Fibroblast of mammary gland (primary cell): ENCODE results near the gene LETM1.

Source experiments
- DNase-seq: peaks from one replicate; pipeline ENCODE4 v3.0.0-alpha.2; 2010; ENCODE audit warnings: low read depth
- H3K4me3 ChIP-seq: 2 replicates; pipeline ENCODE4 v1.5.1; 2011; ENCODE audit warnings: low read depth, mild to moderate bottlenecking, low read length, moderate library complexity; ENCODE audit not compliant: control insufficient read depth
- TF ChIP-seq, protein P1 (sequence below): conservative IDR thresholded peaks from 2 replicates; pipeline ENCODE4 v1.5.1; 2011; ENCODE audit warnings: low read depth, low read length, inconsistent platforms; ENCODE audit not compliant: control insufficient read depth, insufficient read depth

The LETM1 gene

DNA sequence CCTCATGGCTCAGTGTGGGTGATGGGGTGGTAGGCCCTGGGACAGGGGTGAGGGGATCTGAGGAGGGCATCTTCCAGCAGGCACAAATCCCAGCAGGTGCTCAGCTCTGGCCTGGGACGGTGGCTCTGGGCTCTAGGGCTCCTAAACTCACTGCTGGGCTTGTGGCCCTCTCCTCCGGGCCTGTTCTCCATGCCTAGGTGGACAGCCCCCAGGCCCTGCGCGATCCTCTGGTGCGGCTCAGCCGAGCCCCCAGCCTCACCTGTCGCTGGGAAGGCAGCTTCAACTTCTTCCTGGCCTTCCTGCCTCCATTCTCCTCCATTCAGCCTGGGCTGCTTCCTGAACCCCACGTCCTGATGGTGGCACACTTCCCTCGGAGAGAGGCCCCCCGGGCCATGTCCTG, 82.2 kb downstream of the LETM1 start:
- H3K4me3 ChIP-seq = no peak overlapping the region
- no peak for DNase-seq
- TF ChIP-seq, protein P1, sequence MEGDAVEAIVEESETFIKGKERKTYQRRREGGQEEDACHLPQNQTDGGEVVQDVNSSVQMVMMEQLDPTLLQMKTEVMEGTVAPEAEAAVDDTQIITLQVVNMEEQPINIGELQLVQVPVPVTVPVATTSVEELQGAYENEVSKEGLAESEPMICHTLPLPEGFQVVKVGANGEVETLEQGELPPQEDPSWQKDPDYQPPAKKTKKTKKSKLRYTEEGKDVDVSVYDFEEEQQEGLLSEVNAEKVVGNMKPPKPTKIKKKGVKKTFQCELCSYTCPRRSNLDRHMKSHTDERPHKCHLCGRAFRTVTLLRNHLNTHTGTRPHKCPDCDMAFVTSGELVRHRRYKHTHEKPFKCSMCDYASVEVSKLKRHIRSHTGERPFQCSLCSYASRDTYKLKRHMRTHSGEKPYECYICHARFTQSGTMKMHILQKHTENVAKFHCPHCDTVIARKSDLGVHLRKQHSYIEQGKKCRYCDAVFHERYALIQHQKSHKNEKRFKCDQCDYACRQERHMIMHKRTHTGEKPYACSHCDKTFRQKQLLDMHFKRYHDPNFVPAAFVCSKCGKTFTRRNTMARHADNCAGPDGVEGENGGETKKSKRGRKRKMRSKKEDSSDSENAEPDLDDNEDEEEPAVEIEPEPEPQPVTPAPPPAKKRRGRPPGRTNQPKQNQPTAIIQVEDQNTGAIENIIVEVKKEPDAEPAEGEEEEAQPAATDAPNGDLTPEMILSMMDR = no peak

DNA sequence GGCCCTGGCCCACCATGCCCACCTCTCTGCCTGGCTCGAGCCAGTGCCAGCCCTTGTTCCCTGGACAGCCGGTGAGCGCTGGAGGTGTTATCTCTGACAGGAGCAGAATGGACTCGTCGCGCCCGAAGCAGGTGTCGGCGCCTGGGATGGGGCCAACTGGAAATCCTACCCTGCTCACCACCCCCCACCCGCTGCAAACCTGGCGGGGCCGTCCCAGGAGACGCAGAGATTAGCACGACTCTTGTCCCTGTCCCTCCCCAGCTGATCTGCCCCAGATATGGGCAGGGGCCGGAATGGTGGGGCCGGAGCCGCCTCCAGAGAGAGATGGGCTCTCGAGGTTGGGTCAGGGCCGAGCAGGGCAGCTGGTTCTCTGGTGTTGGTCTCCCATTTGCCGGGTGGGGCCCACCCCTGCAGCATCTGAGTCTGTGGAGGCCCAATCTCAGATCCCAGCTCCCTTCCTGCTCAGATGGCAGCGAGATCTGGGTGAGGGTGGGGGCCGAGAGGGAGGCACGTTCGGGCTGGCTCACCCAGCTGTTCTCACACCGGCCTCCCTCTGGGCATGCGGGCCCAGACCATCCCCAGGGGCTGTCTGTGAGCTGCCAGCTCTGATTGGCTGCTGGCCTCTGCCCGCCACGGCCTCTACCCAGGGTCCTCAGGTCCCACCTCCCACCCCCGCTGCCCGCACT, 83.0 kb downstream of the LETM1 start:
- TF ChIP-seq, protein P1 = no peak
- H3K4me3 ChIP-seq = no peak overlapping the region
- no peak for DNase-seq

GRCh38 chr4:1771555-1772305, 84.2 kb downstream of the LETM1 start:
- no peak for DNase-seq
- TF ChIP-seq, protein P1 = no peak
- no peak overlapping the region for H3K4me3 ChIP-seq

DNA sequence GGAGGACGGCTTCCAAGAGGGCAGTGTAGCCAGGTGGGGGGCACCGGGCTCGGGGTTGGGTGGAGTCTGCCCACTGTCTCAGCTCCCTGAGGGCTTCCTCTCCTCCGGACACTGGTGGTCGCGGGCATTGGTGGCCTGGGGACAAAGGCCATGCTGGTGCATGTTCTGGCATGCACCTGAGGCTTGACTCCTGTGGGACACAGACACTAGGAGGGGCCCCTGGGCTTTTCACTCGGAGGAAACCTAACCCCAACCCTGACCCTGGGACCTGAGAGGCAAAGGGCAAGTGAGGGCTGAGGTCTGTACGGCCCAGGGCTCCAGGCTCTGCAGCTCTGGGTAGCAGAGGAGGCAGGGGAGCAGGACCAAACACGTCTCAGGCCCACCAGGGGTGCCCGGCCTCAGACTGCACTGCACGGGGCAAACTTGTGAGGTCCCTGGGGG, 85.1 kb downstream of the LETM1 start:
- H3K4me3 ChIP-seq = no peak overlapping the region
- no peak for DNase-seq
- TF ChIP-seq, protein P1 = no peak

DNA sequence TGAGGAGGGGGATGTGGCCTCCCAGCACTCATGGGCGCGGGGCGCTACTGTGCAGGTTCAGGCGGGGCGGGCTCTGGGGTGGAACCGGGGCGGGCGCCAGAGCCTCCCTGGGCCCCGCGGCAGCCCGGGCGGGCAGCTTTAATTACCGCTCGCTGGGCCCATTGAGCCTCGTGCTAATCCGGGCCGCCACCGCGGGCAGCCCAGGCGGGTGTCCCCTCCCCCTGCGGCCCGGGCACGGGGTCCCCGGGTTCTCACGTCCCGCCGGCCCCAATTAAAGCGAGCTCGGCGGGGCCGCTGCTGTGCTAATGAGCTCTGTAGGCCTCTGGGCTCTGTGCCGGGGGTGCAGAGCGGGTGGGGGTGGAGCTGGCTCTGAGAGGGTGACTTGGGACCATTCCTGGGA, 85.7 kb downstream of the LETM1 start:
- no peak overlapping the region for H3K4me3 ChIP-seq
- no peak for DNase-seq
- TF ChIP-seq, protein P1 = no peak

GRCh38 chr4:1769692-1770091, 86.3 kb downstream of the LETM1 start:
- TF ChIP-seq, protein P1 = no peak
- H3K4me3 ChIP-seq = no peak overlapping the region
- DNase-seq = no peak
